ENCODE results near the gene SLC17A6.

Gene SLC17A6

GRCh38 chr11:22342211-22343031 lies 4.2 kb downstream of the SLC17A6 start:
- Histone ChIP-seq H3K36me3 (ENCODE audit: control insufficient read depth, insufficient read depth, low read length) (no peaks in the 10 kb centered on the region), H3K4me3 (replicated peaks; ENCODE audit: low read depth, low read length) (no peak overlapping the region), H3K27me3 (replicated peaks; ENCODE audit: control insufficient read depth, insufficient read depth, low read length) (no peaks in the 10 kb centered on the region; the same call in 1 of the 2 replicates)
- TF ChIP-seq CTCF (IDR thresholded peaks at IDR 0.05; ENCODE audit: insufficient read depth, low read length, poor library complexity, severe bottlenecking): no peak
- no peak for DNase-seq (ENCODE audit: extremely low read depth, insufficient read length)

DNA sequence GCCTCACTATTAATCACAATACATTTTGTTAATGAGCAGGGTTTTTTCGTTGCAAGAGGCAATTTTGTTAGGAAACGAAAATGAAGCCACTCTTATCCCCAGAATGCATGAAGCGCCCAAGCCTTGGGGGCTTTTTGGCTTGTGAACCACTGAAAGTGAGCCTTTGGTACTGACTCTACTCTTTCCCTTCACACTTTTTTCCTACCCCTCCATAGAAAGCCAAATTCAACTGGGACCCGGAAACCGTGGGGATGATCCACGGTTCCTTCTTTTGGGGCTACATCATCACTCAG lies 4.8 kb downstream of the SLC17A6 start:
- Histone ChIP-seq H3K36me3 (ENCODE audit: control insufficient read depth, insufficient read depth, low read length) (no peaks in the 10 kb centered on the region), H3K4me3 (replicated peaks; ENCODE audit: low read depth, low read length) (no peak overlapping the region), H3K27me3 (replicated peaks; ENCODE audit: control insufficient read depth, insufficient read depth, low read length) (no peaks in the 10 kb centered on the region; the same call in 1 of the 2 replicates)
- DNase-seq (ENCODE audit: extremely low read depth, insufficient read length): no peak
- TF ChIP-seq CTCF (IDR thresholded peaks at IDR 0.05; ENCODE audit: insufficient read depth, low read length, poor library complexity, severe bottlenecking): no peak

DNA sequence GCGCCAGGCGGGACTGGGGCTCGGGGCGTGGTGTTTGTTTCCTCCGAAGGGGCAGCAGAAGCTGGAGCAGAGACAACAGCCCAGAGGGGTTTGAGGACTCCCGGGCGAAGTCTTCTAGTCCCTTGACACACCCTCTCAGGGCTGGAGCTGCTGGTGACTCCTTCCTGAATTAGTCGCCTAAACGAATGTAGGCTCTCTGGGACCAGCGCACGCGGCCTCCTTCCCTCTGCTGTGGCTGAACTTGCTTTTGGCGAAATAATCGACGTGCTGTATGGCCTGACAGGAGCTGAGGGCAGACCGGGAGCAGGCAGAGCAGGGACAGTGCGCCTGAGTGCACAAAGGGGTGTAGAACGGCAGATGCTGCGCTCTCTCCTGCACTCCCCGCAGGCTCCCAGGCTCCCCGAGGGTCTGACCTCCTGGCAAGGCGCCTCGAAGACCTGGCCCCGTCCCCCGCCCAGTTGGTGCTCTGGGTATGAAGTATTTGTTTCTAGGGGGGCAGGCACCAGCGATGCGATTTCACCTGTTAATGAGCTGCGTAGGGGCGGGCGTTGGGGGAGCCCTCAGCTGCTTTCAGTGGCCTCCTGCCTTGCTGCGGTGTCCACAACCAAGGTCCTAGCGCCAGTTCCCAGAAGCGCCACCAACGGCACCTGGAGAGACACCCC lies 5.3 kb downstream of the SLC17A6 start:
- no peak for TF ChIP-seq CTCF (IDR thresholded peaks at IDR 0.05; ENCODE audit: insufficient read depth, low read length, poor library complexity, severe bottlenecking)
- DNase-seq (ENCODE audit: extremely low read depth, insufficient read length): no peak
- no peaks in the 10 kb centered on the region for H3K36me3 ChIP-seq (ENCODE audit: control insufficient read depth, insufficient read depth, low read length)
- no peaks in the 10 kb centered on the region; the same call in 1 of the 2 replicates for H3K27me3 ChIP-seq (replicated peaks; ENCODE audit: control insufficient read depth, insufficient read depth, low read length)
- no peak overlapping the region for H3K4me3 ChIP-seq (replicated peaks; ENCODE audit: low read depth, low read length)

- DNase-seq (ENCODE audit: extremely low read depth, insufficient read length): no peak
- Histone ChIP-seq H3K4me3 (replicated peaks; ENCODE audit: low read depth, low read length) (no peak overlapping the region), H3K27me3 (replicated peaks; ENCODE audit: control insufficient read depth, insufficient read depth, low read length) (no peaks in the 10 kb centered on the region; the same call in 1 of the 2 replicates), H3K36me3 (ENCODE audit: control insufficient read depth, insufficient read depth, low read length) (no peaks in the 10 kb centered on the region)
- TF ChIP-seq CTCF (IDR thresholded peaks at IDR 0.05; ENCODE audit: insufficient read depth, low read length, poor library complexity, severe bottlenecking): no peak
These were observed 5.9 kb downstream of the SLC17A6 start for GRCh38 chr11:22344081-22344480.

DNA sequence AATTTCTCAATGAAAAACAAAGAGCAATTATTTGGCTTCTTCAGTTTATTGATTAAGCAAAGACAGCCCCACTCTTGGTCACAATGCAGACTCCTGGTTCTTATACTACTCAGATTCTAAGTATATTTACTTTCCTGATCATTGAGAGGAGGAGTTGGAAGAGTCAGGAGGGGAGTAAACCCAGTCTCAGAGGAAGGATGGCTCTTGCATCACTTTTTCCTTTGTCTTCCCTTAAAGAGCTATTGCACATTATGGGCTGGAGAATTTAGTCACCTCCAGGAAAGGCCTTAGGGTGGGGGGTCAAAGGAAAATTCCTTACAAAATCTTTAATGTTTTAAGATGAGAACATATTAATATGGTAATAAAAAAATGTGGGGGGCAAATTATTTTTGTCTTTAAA lies 8.1 kb downstream of the SLC17A6 start:
- Histone ChIP-seq H3K27me3 (replicated peaks; ENCODE audit: control insufficient read depth, insufficient read depth, low read length) (no peaks in the 10 kb centered on the region; the same call in 1 of the 2 replicates), H3K36me3 (ENCODE audit: control insufficient read depth, insufficient read depth, low read length) (no peaks in the 10 kb centered on the region), H3K4me3 (replicated peaks; ENCODE audit: low read depth, low read length) (no peak overlapping the region)
- no peak for DNase-seq (ENCODE audit: extremely low read depth, insufficient read length)
- no peak for TF ChIP-seq CTCF (IDR thresholded peaks at IDR 0.05; ENCODE audit: insufficient read depth, low read length, poor library complexity, severe bottlenecking)
